Stimulated activated CD8-positive, alpha-beta memory T cell treated with anti-CD3 and anti-CD28 coated beads, Interleukin-12 subunit alpha, Interleukin-12 subunit beta, amount 100 ng/mL, for 24 hours (primary cell): ENCODE results near the gene GOLPH3.
"Not testable (repeated sequence)": the region's sequence is repeated elsewhere in the genome, so short reads cannot be mapped to it uniquely, and the experiment has no call there.

Source experiments
- DNase-seq: peaks from one replicate; pipeline ENCODE4 v3.0.0-alpha.2; 2020; ENCODE audit errors: extremely low read depth

GOLPH3 gene

DNA sequence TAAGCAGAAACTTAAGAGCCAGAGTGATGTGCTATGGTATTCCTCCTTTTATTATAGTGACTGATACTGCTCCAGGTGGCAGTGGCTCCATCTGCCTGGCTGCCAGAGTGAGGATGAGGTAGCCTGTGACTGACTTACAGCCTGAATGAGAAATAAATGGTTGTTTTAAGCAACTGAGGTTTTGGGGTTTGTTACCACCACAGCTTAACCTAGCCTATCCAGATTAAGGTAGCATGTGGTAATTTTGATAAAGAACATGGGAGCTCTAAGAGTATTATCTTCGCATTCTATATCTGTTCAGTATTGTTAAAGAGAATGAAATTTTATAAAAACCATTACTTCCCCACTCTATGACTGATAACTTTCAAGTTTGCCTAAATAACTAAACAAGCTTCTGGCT is 39.0 kb downstream of the GOLPH3 start:
- no peak for DNase-seq

GRCh38 chr5:32132757-32133156 is 41.4 kb downstream of the GOLPH3 start:
- no peak for DNase-seq

DNA sequence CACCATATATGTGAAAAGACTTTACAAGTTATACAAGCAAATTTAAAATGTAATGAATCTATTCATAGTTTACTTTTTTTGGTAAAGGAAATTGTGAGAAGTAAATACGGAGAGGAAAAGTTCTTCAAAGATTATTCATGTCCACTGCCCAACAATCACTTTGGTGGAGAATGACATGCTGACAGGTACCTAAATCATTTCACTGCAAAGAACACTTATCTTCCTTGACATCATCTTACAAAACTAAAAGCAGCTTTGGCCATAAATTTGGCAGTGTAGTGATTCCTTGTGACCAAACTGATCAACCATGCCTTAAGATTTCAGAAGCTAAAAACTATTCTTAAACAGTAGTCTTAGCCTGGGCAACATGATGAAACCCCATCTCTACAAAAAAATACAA is 42.5 kb downstream of the GOLPH3 start:
- no peak for DNase-seq

DNA sequence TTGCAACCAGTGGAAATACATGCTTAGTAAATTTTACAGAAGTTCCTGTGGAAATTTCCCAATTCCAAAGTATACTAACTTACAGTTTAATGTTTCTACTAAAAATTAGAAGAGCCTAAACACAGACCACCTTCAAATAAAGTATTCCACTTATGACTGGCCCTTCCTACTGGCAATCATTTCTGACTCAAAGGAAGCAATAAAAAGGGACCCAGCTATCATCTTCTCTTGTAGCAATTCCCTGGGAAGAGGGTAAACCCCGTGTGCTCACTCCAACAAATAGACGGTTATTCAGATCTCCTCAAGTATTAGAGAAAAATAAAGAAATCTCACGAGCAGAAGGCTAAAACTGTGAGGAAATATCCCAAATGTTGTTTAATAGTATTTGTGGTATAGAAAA is 43.3 kb downstream of the GOLPH3 start:
- no peak for DNase-seq

GRCh38 chr5:32129074-32129598 is 45.0 kb downstream of the GOLPH3 start:
- DNase-seq, result no peak

GRCh38 chr5:32127711-32128110 is 46.4 kb downstream of the GOLPH3 start:
- DNase-seq, result no peak

GRCh38 chr5:32126691-32127090 is 47.4 kb downstream of the GOLPH3 start:
- no peak for DNase-seq

DNA sequence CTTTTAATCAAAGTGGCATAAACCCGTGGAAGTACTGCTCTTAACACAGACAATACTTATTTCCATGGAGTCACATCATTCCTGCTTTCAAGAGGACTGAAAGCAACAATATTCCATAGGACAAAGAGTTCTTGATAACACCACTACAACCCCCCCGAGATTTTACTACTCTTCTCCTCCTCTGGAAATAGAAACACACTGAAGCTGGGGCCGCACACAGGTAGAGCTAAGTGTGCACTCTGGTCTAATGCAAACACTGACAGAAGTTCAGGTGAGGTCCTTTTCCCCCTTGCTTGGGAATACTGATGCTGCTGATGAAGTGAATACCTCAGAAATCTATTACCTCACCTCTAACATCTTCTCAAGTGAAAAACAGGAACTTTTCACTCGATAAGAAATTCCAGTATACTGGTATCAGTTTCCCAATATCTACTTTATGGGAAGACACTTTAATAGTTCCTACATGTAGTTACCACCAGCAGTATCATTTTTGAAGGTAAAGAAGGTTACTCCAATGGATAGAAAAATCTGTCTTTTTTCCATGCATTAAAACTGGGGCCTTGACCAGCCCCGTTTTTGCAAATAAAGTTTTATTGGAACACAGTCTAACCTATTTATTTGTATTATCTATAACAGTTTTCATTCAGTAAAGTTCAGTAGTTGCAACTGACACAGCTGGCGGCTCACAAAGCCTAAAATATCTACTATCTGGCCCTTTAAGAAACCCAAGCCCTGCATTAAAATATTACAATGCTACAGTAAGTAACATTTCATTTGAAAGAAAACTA is 50.0 kb downstream of the GOLPH3 start:
- DNase-seq, result no peak

- DNase-seq, result no peak
These were observed 50.9 kb downstream of the GOLPH3 start for GRCh38 chr5:32123058-32123805.

- not testable (repeated sequence) for DNase-seq
These were observed 55.2 kb downstream of the GOLPH3 start for GRCh38 chr5:32118922-32119321.

GRCh38 chr5:32116574-32117313 is 57.4 kb downstream of the GOLPH3 start:
- no peak for DNase-seq

GRCh38 chr5:32115985-32116384 is 58.1 kb downstream of the GOLPH3 start:
- no peak for DNase-seq

GRCh38 chr5:32110111-32110696 is 63.9 kb downstream of the GOLPH3 start:
- DNase-seq, result no peak

- DNase-seq, result no peak
These were observed 64.9 kb downstream of the GOLPH3 start for GRCh38 chr5:32109236-32109635.

DNA sequence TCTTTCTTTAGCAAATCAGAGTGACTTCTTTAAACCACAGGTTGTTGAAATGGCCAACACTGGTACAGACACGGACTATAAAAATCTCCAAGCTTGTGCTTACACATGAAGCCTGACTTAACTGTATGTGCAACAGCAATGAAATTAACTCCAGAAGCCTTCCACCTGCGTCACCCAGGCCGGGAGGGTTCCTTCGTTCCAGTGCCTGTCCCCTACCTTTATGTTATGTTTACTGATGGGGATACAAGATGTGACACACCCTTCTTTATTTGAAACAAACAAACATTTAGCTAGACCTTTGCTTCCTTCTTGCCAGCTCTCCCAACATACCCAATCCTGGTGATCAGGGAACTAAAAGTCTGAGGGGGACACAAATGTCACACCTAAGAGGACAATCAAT is 66.0 kb downstream of the GOLPH3 start:
- no peak for DNase-seq

- DNase-seq, result no peak
These were observed 66.8 kb downstream of the GOLPH3 start for GRCh38 chr5:32107291-32107690.

DNA sequence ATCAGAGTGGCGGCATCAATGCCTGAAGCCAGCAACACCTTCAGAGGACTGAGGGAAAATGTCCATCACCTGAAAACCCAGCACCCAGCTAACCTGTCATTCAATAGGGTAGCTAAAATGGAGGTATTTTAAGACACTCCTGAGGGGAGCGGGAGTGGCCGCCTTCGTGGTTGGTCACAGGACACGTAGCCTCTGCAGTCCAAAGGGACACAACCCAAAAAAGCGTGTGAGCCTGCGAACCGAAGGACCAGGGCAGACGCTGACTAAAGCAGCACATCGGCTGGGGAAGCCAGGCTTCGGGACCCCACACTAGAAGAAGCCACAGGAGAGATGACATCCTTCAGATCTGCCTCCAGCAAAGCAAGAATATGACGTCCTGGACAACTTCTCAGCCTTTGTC is 70.6 kb downstream of the GOLPH3 start:
- DNase-seq, result no peak

- no peak for DNase-seq
These were observed 71.7 kb downstream of the GOLPH3 start for GRCh38 chr5:32102254-32102986.

GRCh38 chr5:32100691-32101302 is 73.3 kb downstream of the GOLPH3 start:
- DNase-seq, result no peak

- no peak for DNase-seq
These were observed 73.9 kb downstream of the GOLPH3 start for GRCh38 chr5:32100230-32100629.
